ENCODE measurements around the gene ARHGAP11B.

The ARHGAP11B gene

GRCh38 chr15:30671309-30671708 is 45.4 kb downstream of the ARHGAP11B start:
- no peak overlapping the region for H2AK5ac ChIP-seq (ENCODE audit: insufficient read length, low read length)
- no peak overlapping the region for H3K23ac ChIP-seq (ENCODE audit: insufficient read length, low read depth, low read length)
- H3K14ac ChIP-seq (ENCODE audit: insufficient read depth, low read length) = no peak overlapping the region
- H3T11ph ChIP-seq (ENCODE audit: low read length) = no peak overlapping the region
- no peaks in the 10 kb centered on the region for H3K79me2 ChIP-seq (ENCODE audit: insufficient read depth, low read length)
- no peaks in the 10 kb centered on the region for H3K23me2 ChIP-seq (ENCODE audit: insufficient read length, low read depth, low read length, poor library complexity, severe bottlenecking)
- no peak overlapping the region for H2BK20ac ChIP-seq (ENCODE audit: low read depth, low read length, poor library complexity, severe bottlenecking)
- H2BK120ac ChIP-seq (ENCODE audit: low read depth, low read length, poor library complexity, severe bottlenecking) = no peak overlapping the region
- no peak for DNase-seq
- no peaks in the 10 kb centered on the region for H3K27me3 Mint-ChIP-seq (ENCODE audit: low read depth)
- no peak overlapping the region for H3K27ac ChIP-seq (ENCODE audit: insufficient read length, low read depth, low read length)
- H2BK15ac ChIP-seq (ENCODE audit: low read depth, low read length) = no peak overlapping the region
- H4K5ac ChIP-seq (ENCODE audit: insufficient read length, low read depth, low read length) = no peak overlapping the region
- no peak overlapping the region for H2BK5ac ChIP-seq (ENCODE audit: insufficient read length, low read length)
- peaks cover 15 to 43% (median 29%) of the 10 kb centered on the region in 3 experiments; a peak in 6 of 7 replicates for H3K36me3 Mint-ChIP-seq (ENCODE audit: insufficient read depth in 1 of 3, low read depth in 3 of 3)
- H4K8ac ChIP-seq (replicated peaks; ENCODE audit: insufficient read length, low read depth, low read length) = no peak overlapping the region
- no peak overlapping the region for H3K27ac Mint-ChIP-seq
- no peaks in the 10 kb centered on the region for H3K9me3 Mint-ChIP-seq
- H3K79me1 ChIP-seq (ENCODE audit: insufficient read depth, low read depth, low read length, poor library complexity, severe bottlenecking) = no peaks in the 10 kb centered on the region
- no peak for TF ChIP-seq CTCF (conservative IDR thresholded peaks at IDR 0.05)
- H2AFZ ChIP-seq (ENCODE audit: low read length) = no peak overlapping the region
- H3K4me1 Mint-ChIP-seq = peaks cover 0 to 5% of the 10 kb centered on the region in 2 experiments; a peak in 2 of 4 replicates
- no peak overlapping the region for H3K18ac ChIP-seq (ENCODE audit: insufficient read length, low read depth, low read length)
- no peak overlapping the region for H3K56ac ChIP-seq (ENCODE audit: insufficient read length, low read depth, low read length)
- no peak overlapping the region for H3K9ac ChIP-seq (ENCODE audit: extremely low read depth, insufficient read length, low read length)
- no peak overlapping the region for H3K4ac ChIP-seq (ENCODE audit: low read depth, low read length)
- H3K9me3 ChIP-seq (ENCODE audit: control insufficient read depth, low read depth, low read length) = no peaks in the 10 kb centered on the region
- H3K4me2 ChIP-seq (ENCODE audit: insufficient read depth, insufficient read length, low read length) = no peak overlapping the region
- WGBS (ENCODE audit: extremely low coverage, insufficient read length, low lambda C conversion rate) = no CpG with 5 or more reads among the region's 1 CpG
- no peaks in the 10 kb centered on the region for H3K27me3 ChIP-seq (ENCODE audit: insufficient read depth, low read length)
- H3K4me3 Mint-ChIP-seq = no peak overlapping the region
- no peak overlapping the region for H4K91ac ChIP-seq (ENCODE audit: insufficient read length, low read depth, low read length)
- H3K4me1 ChIP-seq (ENCODE audit: insufficient read depth, low read length) = no peaks in the 10 kb centered on the region
- no peaks in the 10 kb centered on the region for H4K20me1 ChIP-seq (ENCODE audit: control insufficient read depth, insufficient read depth, insufficient read length)
- H2BK12ac ChIP-seq (ENCODE audit: insufficient read length, low read depth, low read length) = no peak overlapping the region

Measured in H9 (cell line).